HepG2 (cell line): ENCODE data around the gene C14orf119. TPM values are rescaled to one million over a fixed set of nuclear protein-coding genes. Genes with fewer than 3 reads are reported as not detected.

Experiments
- ADNP ChIP-seq: sonication (generic); formaldehyde crosslinking; IDR thresholded peaks from 2 replicates; pipeline ENCODE4 v1.4.0; 2020; ENCODE audit warnings: missing genetic modification reagents
- ASH2L ChIP-seq: fragments of 300-600, 200-600 bp; sonication (generic); IDR thresholded peaks from 2 replicates; pipeline ENCODE4 v1.7.0; 2017; ENCODE audit warnings: low read depth, mild to moderate bottlenecking, moderate library complexity, mixed read lengths, low read length; ENCODE audit not compliant: insufficient read length
- FLYWCH1 ChIP-seq: sonication (generic); formaldehyde crosslinking; IDR thresholded peaks from 2 replicates; pipeline ENCODE4 v1.8.1; 2023; ENCODE audit warnings: mild to moderate bottlenecking, missing genetic modification reagents
- FOXC1 ChIP-seq: sonication (generic); formaldehyde crosslinking; IDR thresholded peaks from 2 replicates; pipeline ENCODE4 v1.8.0; 2022; ENCODE audit warnings: mild to moderate bottlenecking, missing genetic modification reagents, borderline replicate concordance
- FOXM1 ChIP-seq: sonication (generic); formaldehyde crosslinking; IDR thresholded peaks from 2 replicates; pipeline ENCODE4 v1.5.0; 2020; ENCODE audit warnings: missing genetic modification reagents
- IRF9 ChIP-seq: sonication (generic); formaldehyde crosslinking; IDR thresholded peaks from 2 replicates; pipeline ENCODE4 v1.8.0; 2022; ENCODE audit warnings: missing genetic modification reagents, mild to moderate bottlenecking, borderline replicate concordance
- MAFK ChIP-seq, 2 experiments: IDR thresholded peaks in 1 of 2; conservative IDR thresholded peaks in 1 of 2; 2 replicates each; pipeline ENCODE4 v1.6.1; 2011; ENCODE audit warnings: improper control_type of control experiment in 2 of 2, low read length in 2 of 2
- SOX13 ChIP-seq, 3 experiments: fragments of 450-650 bp in 1 of 3; sonication (generic) in 1 of 3; formaldehyde crosslinking in 1 of 3; IDR thresholded peaks in 2 of 3; conservative IDR thresholded peaks in 1 of 3; 2 replicates each; pipeline versions ENCODE4 v1.5.0 to v1.6.1; 2016 to 2020; ENCODE audit warnings: antibody characterized with exemption in 1 of 3, mild to moderate bottlenecking in 1 of 3, missing compliant biosample characterization in 1 of 3, missing genetic modification reagents in 1 of 3, moderate library complexity in 1 of 3
- TBP ChIP-seq: sonication (generic); formaldehyde crosslinking; IDR thresholded peaks from 2 replicates; pipeline ENCODE4 v1.5.0; 2020; ENCODE audit warnings: missing genetic modification reagents
- ZBTB40 ChIP-seq, 2 experiments: fragments of 450-650 bp in 1 of 2; sonication (generic) in 1 of 2; formaldehyde crosslinking in 1 of 2; IDR thresholded peaks; 2 replicates each; pipeline versions ENCODE4 v1.6.1 to v1.8.0; 2016 to 2022; ENCODE audit warnings: antibody characterized with exemption in 1 of 2, mild to moderate bottlenecking in 1 of 2, missing genetic modification reagents in 1 of 2
- ZFP36L1 ChIP-seq: sonication (generic); formaldehyde crosslinking; IDR thresholded peaks from 2 replicates; pipeline ENCODE4 v1.8.0; 2022; ENCODE audit warnings: mild to moderate bottlenecking, missing genetic modification reagents, moderate library complexity
- ZNF777 ChIP-seq: sonication (generic); formaldehyde crosslinking; IDR thresholded peaks from 2 replicates; pipeline ENCODE4 v1.4.0; 2020; ENCODE audit warnings: missing genetic modification reagents
- polyA plus RNA-seq, 8 experiments: library from polyadenylated mRNA; depleted of rRNA in 3 of 8; stranded (reverse) in 7 of 8; unstranded in 1 of 8; fragments of >200 nt; fragmentation: Illumina TruSeq in 4 of 8; extraction: Trizol in 4 of 8; gene quantifications; 2 replicates each; pipeline versions ENCODE4 v1.2.1 to v1.2.3, GENCODE V29; 2011 to 2016; ENCODE audit warnings: low read depth in 4 of 8, missing spikeins in 1 of 8, mixed read lengths in 1 of 8; ENCODE audit not compliant: insufficient read depth in 1 of 8
- total RNA-seq, 5 experiments: library from RNA; depleted of rRNA; stranded (reverse); fragments of >200 nt; fragmentation: Illumina TruSeq; extraction: Trizol; gene quantifications; 2 replicates each; pipeline ENCODE4 v1.2.3, GENCODE V29; 2016; ENCODE audit warnings: low read depth in 1 of 5
- TF ChIP-seq, protein P1 (sequence below): sonication (generic); formaldehyde crosslinking; IDR thresholded peaks from 2 replicates; pipeline ENCODE4 v1.5.0; 2020; ENCODE audit warnings: mild to moderate bottlenecking, missing genetic modification reagents
- TF ChIP-seq, protein P2 (sequence below): sonication (generic); formaldehyde crosslinking; IDR thresholded peaks from 2 replicates; pipeline ENCODE4 v1.8.1; 2023; ENCODE audit warnings: mild to moderate bottlenecking, moderate library complexity, missing genetic modification reagents

The C14orf119 gene
- total and polyA plus RNA-seq, 2 of the 13 experiments (the other 11 are each of a cell fraction or from before 2014, with no cell fraction given) = 117 to 206 TPM

GRCh38 chr14:23121361-23121771 is 26.1 kb downstream of the C14orf119 start (continued):
- TF ChIP-seq FOXC1 (CRISPR knock-in tag) = no peak
- TF ChIP-seq TBP = no peak
- TF ChIP-seq, protein P1, sequence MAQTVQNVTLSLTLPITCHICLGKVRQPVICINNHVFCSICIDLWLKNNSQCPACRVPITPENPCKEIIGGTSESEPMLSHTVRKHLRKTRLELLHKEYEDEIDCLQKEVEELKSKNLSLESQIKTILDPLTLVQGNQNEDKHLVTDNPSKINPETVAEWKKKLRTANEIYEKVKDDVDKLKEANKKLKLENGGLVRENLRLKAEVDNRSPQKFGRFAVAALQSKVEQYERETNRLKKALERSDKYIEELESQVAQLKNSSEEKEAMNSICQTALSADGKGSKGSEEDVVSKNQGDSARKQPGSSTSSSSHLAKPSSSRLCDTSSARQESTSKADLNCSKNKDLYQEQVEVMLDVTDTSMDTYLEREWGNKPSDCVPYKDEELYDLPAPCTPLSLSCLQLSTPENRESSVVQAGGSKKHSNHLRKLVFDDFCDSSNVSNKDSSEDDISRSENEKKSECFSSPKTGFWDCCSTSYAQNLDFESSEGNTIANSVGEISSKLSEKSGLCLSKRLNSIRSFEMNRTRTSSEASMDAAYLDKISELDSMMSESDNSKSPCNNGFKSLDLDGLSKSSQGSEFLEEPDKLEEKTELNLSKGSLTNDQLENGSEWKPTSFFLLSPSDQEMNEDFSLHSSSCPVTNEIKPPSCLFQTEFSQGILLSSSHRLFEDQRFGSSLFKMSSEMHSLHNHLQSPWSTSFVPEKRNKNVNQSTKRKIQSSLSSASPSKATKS (CRISPR knock-in tag) = no peak
- TF ChIP-seq, protein P2, sequence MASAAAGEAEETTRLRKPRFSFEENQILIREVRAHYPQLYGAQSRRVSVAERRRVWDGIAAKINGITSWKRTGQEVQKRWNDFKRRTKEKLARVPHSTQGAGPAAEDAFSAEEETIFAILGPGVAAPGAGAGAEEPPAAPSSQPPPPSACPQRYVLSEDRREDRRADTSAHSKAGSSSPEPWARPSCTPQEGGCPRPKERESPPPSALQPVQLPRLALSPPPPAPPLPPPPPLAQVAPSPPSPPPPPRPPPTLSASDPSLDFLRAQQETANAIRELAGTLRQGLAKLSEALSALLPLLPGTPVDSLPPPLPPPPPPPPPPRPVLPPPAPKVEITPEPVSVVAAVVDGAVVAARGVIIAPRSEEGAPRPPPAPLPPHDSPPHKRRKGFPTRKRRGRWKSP (CRISPR knock-in tag) = no peak
- TF ChIP-seq FOXM1 (CRISPR knock-in tag) = no peak
- peak; percentile 15 for TF ChIP-seq ASH2L
- no peak for TF ChIP-seq ZBTB40 (IDR thresholded peaks at IDR 0.05)
- 0 out of 2 replicates have a peak, but pooled peaks have one; percentile 18 for TF ChIP-seq ZBTB40 (CRISPR knock-in tag; IDR thresholded peaks at IDR 0.05)
- no peak for TF ChIP-seq SOX13 (IDR thresholded peaks at IDR 0.05)
- no peak for TF ChIP-seq SOX13 (CRISPR knock-in tag; conservative IDR thresholded peaks at IDR 0.05 in 1 of 2, IDR thresholded peaks at IDR 0.05 in 1 of 2)
- TF ChIP-seq ZFP36L1 = no peak
- 0 out of 2 replicates have a peak, but pooled peaks have one; percentile 2 for TF ChIP-seq IRF9 (CRISPR knock-in tag)
- peak in 1 of 2 experiments; percentile 17; a peak in 2 of 4 replicates for TF ChIP-seq MAFK (conservative IDR thresholded peaks at IDR 0.05 in 1 of 2, IDR thresholded peaks at IDR 0.05 in 1 of 2; ENCODE audit: low read length in 2 of 2)
- TF ChIP-seq FLYWCH1 = no peak
- no peak for TF ChIP-seq ADNP (CRISPR knock-in tag)
- no peak for TF ChIP-seq ZNF777 (CRISPR knock-in tag)
